ENCODE measurements around the gene LHFPL3.

DNA sequence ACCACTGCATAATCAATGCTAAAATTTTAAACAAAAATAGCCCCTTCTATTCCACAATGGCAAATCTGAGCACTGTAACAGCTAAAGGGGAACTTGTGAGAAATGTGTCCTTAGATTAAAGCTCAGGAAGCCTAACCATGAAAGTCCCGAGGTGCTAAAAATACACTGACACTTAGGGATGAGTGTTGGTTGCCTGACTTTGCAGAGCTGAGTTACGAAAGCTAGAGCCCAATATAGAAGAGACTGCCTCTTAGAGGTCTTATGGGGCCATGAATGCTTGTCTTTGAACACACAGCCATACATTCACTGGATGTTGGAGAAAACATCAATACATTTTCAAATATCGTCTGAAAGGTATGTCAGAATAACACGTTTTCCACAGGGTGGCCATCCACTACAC is 209.7 kb downstream of the LHFPL3 start:
- TF ChIP-seq, protein P1, sequence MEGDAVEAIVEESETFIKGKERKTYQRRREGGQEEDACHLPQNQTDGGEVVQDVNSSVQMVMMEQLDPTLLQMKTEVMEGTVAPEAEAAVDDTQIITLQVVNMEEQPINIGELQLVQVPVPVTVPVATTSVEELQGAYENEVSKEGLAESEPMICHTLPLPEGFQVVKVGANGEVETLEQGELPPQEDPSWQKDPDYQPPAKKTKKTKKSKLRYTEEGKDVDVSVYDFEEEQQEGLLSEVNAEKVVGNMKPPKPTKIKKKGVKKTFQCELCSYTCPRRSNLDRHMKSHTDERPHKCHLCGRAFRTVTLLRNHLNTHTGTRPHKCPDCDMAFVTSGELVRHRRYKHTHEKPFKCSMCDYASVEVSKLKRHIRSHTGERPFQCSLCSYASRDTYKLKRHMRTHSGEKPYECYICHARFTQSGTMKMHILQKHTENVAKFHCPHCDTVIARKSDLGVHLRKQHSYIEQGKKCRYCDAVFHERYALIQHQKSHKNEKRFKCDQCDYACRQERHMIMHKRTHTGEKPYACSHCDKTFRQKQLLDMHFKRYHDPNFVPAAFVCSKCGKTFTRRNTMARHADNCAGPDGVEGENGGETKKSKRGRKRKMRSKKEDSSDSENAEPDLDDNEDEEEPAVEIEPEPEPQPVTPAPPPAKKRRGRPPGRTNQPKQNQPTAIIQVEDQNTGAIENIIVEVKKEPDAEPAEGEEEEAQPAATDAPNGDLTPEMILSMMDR (IDR thresholded peaks at IDR 0.05): no peak
- no peak for TF ChIP-seq POLR2A (IDR thresholded peaks at IDR 0.05)

Data from Peyer's patch (tissue), 4 donors.